CD4-positive, alpha-beta T cell treated with Interleukin-12 subunit alpha and Interleukin-12 subunit beta, for 1 hour (primary cell): ENCODE data around the gene ZFC3H1.

Experiments
- DNase-seq: peaks from one replicate; pipeline ENCODE4 v3.0.0-alpha.2; 2020

Gene ZFC3H1

GRCh38 chr12:71683633-71684032 lies 20.0 kb upstream of the ZFC3H1 start:
- no peak for DNase-seq

GRCh38 chr12:71682466-71682865 lies 18.8 kb upstream of the ZFC3H1 start:
- DNase-seq: no peak

DNA sequence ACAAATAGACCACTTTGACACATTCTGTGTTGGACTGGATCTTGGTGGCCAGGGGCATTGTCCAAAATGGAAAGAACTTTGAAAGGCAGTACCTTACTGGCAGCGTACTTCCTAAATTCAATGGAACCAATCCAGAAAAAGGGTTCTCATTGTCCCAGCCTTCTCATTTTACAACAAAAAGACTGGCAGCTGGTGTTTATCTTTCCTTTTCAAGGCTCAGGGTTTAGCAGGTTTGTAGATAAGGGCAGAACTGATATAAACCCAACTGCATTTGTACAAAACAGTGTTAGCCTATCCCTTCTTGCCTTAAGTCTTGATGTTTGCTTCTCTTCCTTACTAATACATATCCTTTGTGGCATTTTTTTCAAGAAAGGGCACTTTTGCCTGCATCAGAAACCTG lies 8.2 kb upstream of the ZFC3H1 start:
- DNase-seq: no peak

DNA sequence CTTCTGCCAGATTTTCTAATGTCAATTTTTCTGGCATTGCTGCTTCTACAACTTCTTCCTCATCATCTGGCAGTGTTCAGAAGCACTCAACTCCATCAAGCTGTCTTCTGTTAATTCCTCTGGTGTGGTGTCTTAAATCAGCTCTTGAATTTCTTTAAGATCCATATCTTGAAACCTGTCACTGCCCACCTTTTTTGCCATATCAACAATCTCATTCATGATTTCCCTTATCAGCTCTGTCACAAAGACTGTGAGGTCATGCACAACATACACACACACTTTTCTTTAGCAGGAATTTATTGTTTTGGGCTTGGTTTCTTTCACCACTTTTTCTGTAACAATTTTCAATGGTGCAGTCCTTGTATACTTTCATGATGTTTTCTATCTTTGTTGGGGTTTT lies 7.7 kb upstream of the ZFC3H1 start:
- DNase-seq: no peak

- no peak for DNase-seq
Measured at GRCh38 chr12:71666259-71666658, 2.6 kb upstream of the ZFC3H1 start.

GRCh38 chr12:71665090-71665463 lies 1.4 kb upstream of the ZFC3H1 start:
- DNase-seq: no peak

DNA sequence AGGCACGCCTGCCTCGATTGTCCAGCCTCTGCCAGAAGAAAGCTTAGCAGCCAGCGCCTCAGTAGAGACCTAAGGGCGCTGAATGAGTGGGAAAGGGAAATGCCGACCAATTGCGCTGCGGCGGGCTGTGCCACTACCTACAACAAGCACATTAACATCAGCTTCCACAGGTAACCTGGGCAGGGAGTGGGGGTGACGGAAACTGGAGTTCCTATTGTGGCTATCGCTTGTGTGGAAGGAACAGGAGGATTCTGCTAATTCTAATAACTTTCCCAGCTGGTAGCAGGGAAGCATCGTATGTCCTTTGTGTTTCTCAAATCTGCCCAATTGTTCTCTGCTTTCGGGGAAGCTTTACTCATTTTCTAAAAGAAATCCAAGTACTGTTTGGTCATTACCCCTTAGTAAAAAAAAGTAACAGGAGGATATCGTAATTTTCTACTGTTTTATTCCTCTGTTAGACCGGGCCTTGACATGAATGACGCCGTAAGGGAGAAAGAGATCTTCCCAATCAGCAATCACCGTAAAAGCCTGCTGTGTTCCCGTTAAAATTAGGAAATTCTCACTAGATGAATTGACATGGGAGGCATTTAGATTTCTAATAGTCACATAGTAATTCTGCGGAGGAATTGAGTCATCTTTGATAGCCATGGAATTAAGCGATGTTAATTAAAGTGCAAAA lies 902 bp upstream of the ZFC3H1 start:
- DNase-seq: no peak

DNA sequence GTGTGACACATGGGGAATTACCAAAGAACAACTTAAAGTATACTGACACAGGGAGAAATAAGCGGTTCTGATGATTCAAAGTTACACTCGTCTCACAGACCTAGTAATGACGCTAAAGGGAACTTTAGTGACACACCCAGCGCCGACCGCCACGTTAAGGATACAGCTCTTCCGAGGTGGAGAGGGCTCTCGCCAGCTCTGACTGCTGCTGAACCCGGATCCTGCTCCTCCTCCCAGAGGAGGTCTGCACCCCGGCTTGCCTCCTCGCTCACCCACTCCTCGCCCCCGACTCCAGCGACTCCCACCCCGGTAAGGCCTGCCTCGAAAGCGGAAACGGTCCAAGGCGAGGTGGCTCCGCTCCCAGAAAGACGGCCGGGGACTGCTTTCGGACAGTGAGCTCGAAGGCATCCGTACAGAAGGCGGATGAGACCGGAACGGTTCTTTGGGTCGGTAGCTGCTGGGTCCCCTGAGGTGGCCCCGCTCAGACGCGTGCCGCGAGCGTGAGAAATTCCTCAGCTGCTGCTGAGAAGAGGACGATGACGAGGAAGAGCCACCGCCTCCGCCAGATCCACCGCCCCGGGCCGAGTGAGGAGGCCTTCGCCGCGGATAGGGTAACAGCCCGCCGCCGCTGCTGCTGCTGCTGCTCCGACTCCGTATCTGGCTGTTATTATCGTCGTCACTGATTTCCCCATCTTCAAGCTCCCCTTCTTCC lies 643 bp downstream of the ZFC3H1 start:
- DNase-seq: peak; percentile 75

DNA sequence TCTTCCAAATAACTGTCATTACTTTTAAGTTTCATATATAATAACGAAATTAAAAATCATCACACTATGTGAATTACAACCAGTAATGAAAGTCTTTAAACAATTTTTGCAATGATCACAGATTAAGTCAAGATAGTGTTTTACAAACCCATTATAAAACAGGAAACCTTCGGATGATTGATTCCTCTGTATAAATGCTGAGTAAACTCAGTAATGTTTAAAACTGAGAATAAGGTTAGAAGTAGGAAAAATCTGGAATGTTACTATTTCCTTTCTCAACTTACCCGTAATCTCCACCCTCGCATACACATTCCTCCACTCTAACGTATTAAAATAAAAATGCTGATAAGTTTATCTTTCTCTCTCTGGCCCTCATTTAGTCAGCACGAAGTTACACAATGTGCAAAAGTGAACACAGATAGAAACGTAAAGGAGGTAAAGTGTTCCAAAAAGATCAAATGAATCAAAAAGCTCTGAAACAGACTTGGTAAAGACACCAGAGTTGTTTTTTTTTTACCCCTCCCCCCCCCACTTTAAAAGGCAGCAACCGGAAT lies 1.6 kb downstream of the ZFC3H1 start:
- no peak for DNase-seq

GRCh38 chr12:71656740-71657139 lies 6.9 kb downstream of the ZFC3H1 start:
- DNase-seq: no peak

DNA sequence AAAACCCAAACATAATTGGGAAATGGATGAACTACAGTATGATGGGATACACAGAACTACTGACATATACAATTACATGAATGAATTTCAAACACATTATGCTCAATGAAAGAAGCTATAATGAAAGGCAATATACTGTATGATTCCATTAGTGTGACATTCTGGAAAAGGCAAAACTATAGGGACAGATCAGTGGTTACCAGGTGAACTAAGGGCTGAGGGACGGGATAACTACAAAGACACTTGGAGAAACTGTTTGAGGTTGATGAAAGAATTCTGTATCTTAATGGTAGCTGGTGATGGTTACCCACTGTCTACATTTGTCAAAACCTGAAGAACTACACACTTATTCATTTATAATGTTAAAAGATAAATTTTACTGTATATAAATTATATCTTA lies 7.7 kb downstream of the ZFC3H1 start:
- DNase-seq: no peak

- DNase-seq: no peak
Measured at GRCh38 chr12:71655495-71655894, 8.2 kb downstream of the ZFC3H1 start.

GRCh38 chr12:71654200-71654599 lies 9.4 kb downstream of the ZFC3H1 start:
- no peak for DNase-seq

DNA sequence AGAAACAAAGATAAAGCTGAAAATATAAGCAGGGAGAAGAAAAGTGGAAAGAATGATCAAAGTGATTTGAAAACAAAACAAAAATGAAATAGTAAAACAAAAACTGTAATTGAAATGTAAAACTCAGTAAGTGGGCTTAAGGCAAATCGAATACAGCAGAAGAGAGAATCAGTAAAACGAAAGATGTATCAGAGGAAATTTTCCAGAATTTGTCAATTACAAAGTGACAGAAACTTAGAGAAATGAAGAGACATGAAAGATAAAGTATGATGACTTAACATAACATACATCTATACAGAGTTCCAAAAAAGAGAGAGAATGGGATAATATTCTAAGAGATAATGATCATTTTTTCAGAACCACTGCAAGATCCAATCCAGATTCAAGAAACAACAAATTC lies 10.5 kb downstream of the ZFC3H1 start:
- DNase-seq: no peak

DNA sequence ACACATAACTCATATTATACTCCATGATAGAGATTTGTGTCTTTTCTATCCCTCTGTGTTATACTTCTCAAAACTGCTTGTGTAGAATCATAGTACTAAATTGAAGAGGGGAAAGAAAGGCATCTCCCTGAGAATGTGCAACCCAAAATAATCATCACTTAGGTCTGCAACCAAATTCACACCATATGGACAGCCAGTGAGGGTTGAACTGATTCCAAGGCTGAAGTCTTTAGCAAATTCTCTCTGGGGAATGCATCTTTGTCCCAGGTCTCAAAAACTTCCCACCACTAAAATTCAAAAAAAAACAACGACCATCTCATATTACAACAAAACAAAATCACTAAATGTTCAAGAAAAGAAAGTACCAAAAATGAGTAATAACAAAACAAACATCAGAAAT lies 11.0 kb downstream of the ZFC3H1 start:
- DNase-seq: no peak

DNA sequence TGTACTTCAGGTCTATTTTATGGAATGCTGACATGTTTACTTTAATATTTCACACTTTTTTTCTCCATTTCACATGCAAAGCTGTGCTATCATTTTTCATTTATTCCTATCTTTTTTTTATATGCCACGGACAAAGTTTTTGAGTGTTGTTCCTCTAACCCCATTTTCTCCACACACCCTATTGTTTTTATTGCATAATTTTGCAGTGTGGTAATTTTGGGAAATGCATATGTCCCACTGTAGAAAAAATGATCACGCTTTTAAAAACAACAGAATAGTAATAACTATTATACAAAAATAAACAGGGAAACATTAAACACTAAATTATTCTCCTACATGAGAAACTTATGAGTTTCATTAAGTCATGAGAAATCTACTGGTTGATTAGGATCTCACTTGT lies 14.2 kb downstream of the ZFC3H1 start:
- no peak for DNase-seq

- DNase-seq: no peak
Measured at GRCh38 chr12:71648537-71648936, 15.1 kb downstream of the ZFC3H1 start.

- no peak for DNase-seq
Measured at GRCh38 chr12:71646512-71646911, 17.1 kb downstream of the ZFC3H1 start.

DNA sequence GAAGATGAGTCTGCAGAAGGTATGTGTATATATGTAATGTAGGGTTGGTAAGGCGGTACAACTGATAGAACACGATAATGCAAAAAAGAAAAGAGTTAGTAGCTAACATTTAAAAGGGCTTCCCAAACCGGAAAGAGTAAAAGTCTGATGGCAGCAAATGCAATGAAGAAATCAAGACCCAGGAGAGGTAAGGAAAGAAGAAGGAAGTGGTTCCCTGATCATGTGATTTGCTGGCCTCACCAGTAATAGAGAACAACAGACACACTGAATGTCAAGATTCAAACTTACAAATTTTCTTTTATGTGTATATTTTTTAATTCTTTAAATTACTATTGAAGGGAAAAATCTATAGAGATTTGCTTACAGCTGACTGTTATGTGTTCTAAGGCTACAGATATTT lies 18.4 kb downstream of the ZFC3H1 start:
- DNase-seq: no peak

DNA sequence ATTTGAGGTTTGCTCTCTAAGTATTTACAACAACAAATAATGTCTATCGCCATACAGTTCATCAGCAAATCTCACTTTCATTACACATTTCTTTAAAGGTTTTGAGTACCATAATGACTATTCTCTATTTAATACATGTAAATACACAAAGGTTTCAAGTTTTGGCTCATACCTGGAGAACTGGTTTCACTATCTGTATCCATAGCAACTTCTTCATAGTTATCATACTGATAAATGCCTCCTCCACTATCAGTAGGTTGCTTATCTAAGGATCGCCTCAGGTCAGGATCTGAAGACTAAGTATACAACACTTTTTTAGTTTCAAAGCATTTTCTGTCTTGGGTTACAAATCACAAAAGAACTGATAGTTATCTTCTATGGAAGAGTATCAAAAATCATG lies 21.4 kb downstream of the ZFC3H1 start:
- DNase-seq: no peak

GRCh38 chr12:71641390-71641789 lies 22.3 kb downstream of the ZFC3H1 start:
- DNase-seq: no peak

- no peak for DNase-seq
Measured at GRCh38 chr12:71640316-71640715, 23.3 kb downstream of the ZFC3H1 start.

- no peak for DNase-seq
Measured at GRCh38 chr12:71639341-71639760, 24.3 kb downstream of the ZFC3H1 start.

GRCh38 chr12:71638499-71638898 lies 25.1 kb downstream of the ZFC3H1 start:
- no peak for DNase-seq

GRCh38 chr12:71636704-71637115 lies 26.9 kb downstream of the ZFC3H1 start:
- DNase-seq: peak; percentile 66
